ENCODE results near the gene FAM114A2. TPM values are rescaled to one million over a fixed set of nuclear protein-coding genes. Genes with fewer than 3 reads are reported as not detected.
A peak's percentile ranks its signal among the peaks of the same experiment; 100 is the strongest.

Gene FAM114A2
- total and polyA plus RNA-seq, 7 donors: 4.9 to 41.0 (median 14.3) TPM

- DNase-seq: no peak
- peak overlapping the region; percentile 85 to 89 (median 86) for H3K27ac ChIP-seq
- peak overlapping the region; percentile 71 to 89 (median 76) for H3K4me3 ChIP-seq
- TF ChIP-seq POLR2A (IDR thresholded peaks at IDR 0.05) (no peak), EP300 (IDR thresholded peaks at IDR 0.05) (no peak), POLR2AphosphoS5 (IDR thresholded peaks at IDR 0.05) (no peak)
- TF ChIP-seq, protein P1, sequence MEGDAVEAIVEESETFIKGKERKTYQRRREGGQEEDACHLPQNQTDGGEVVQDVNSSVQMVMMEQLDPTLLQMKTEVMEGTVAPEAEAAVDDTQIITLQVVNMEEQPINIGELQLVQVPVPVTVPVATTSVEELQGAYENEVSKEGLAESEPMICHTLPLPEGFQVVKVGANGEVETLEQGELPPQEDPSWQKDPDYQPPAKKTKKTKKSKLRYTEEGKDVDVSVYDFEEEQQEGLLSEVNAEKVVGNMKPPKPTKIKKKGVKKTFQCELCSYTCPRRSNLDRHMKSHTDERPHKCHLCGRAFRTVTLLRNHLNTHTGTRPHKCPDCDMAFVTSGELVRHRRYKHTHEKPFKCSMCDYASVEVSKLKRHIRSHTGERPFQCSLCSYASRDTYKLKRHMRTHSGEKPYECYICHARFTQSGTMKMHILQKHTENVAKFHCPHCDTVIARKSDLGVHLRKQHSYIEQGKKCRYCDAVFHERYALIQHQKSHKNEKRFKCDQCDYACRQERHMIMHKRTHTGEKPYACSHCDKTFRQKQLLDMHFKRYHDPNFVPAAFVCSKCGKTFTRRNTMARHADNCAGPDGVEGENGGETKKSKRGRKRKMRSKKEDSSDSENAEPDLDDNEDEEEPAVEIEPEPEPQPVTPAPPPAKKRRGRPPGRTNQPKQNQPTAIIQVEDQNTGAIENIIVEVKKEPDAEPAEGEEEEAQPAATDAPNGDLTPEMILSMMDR (IDR thresholded peaks at IDR 0.05): no peak
- H3K36me3 ChIP-seq: no peaks in the 10 kb centered on the region
- WGBS, 2 donors: 34 to 64% methylated on average over 1 of the region's 1 CpG
- intact Hi-C loops (cut with DNase I): no loop called here
- peaks cover 0 to 39% (median 24%) of the 10 kb centered on the region in 4 donors for H3K4me1 ChIP-seq
- H3K9me3 ChIP-seq: no peaks in the 10 kb centered on the region
- H3K27me3 ChIP-seq: no peaks in the 10 kb centered on the region
Observed at GRCh38 chr5:154039458-154039829, 734 bp upstream of the FAM114A2 start.

- intact Hi-C loops (cut with DNase I): no loop called here
- peak overlapping the region; percentile 85 to 89 (median 86) for H3K27ac ChIP-seq
- 1% methylated on average over 22 of the region's 22 CpGs for WGBS, 2 donors
- peaks cover 0 to 34% (median 24%) of the 10 kb centered on the region in 4 donors for H3K4me1 ChIP-seq
- peak overlapping the region; percentile 71 to 89 (median 76) for H3K4me3 ChIP-seq
- H3K36me3 ChIP-seq: peaks cover 0 to 2% (median 0%) of the 10 kb centered on the region in 4 donors
- no peak for DNase-seq
- no peaks in the 10 kb centered on the region for H3K27me3 ChIP-seq
- TF ChIP-seq, protein P1 (IDR thresholded peaks at IDR 0.05): no peak
- TF ChIP-seq POLR2A (IDR thresholded peaks at IDR 0.05): no peak
- no peak for TF ChIP-seq POLR2AphosphoS5 (IDR thresholded peaks at IDR 0.05)
- TF ChIP-seq EP300 (IDR thresholded peaks at IDR 0.05): no peak
- H3K9me3 ChIP-seq: no peaks in the 10 kb centered on the region
Observed at GRCh38 chr5:154038261-154038706, 426 bp downstream of the FAM114A2 start.

GRCh38 chr5:154034944-154035343, 3.8 kb downstream of the FAM114A2 start:
- DNase-seq: no peak
- TF ChIP-seq EP300 (IDR thresholded peaks at IDR 0.05) (no peak), POLR2AphosphoS5 (IDR thresholded peaks at IDR 0.05) (no peak), POLR2A (IDR thresholded peaks at IDR 0.05) (no peak)
- TF ChIP-seq, protein P1 (IDR thresholded peaks at IDR 0.05): no peak
- H3K27ac ChIP-seq: no peak overlapping the region

DNA sequence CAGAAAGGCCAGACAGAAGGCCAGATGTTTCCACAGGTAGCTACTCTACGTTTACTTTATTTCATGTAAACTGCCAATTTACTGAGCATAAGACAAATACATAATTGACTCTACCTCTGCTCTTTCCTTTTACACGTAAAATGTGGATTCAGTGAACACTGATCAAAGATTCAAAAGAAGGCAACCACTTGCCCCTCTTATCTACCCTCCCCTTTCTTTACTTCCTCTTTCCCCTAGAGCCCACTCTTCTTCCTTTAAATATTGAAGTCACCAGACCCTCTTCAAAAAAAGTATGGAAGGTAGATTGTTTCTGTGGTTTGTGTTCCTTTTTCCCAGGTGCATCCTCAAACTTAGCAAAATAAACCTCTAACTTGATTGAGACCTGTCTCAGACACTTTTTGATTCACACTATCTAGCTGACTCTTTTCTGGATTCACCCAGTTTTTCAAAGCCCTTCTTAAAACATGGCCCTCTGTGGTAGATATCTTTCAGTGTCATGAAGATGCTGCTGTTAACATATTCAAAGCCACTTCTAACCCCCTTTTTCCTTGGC, 6.7 kb downstream of the FAM114A2 start:
- Histone ChIP-seq H3K4me3 (no peak overlapping the region), H3K9me3 (no peaks in the 10 kb centered on the region), H3K4me1 (peaks cover 0 to 3% (median 0%) of the 10 kb centered on the region in 4 donors), H3K27ac (no peak overlapping the region), H3K36me3 (peaks cover 0 to 47% (median 7%) of the 10 kb centered on the region in 4 donors), H3K27me3 (no peaks in the 10 kb centered on the region)
- intact Hi-C loops (cut with DNase I): no loop called here
- DNase-seq: no peak
- 54 to 73% methylated on average over 2 of the region's 2 CpGs for WGBS, 2 donors
- TF ChIP-seq POLR2A (IDR thresholded peaks at IDR 0.05) (no peak), EP300 (IDR thresholded peaks at IDR 0.05) (no peak), POLR2AphosphoS5 (IDR thresholded peaks at IDR 0.05) (no peak)
- TF ChIP-seq, protein P1 (IDR thresholded peaks at IDR 0.05): no peak

More at GRCh38 chr5:154034944-154035343, 3.8 kb downstream of the FAM114A2 start:
- peaks cover 0 to 22% (median 0%) of the 10 kb centered on the region in 4 donors for H3K36me3 ChIP-seq
- H3K4me1 ChIP-seq: peaks cover 0 to 20% (median 16%) of the 10 kb centered on the region in 4 donors
- no peaks in the 10 kb centered on the region for H3K27me3 ChIP-seq
- no peak overlapping the region for H3K4me3 ChIP-seq
- no peaks in the 10 kb centered on the region for H3K9me3 ChIP-seq
- intact Hi-C loops (cut with DNase I): no loop called here
- 62 to 85% methylated on average over 3 of the region's 3 CpGs for WGBS, 2 donors

Data from sigmoid colon (tissue), 7 donors.